HCT116 (cell line): ENCODE results near the gene UPK3A. TPM values are rescaled to one million over a fixed set of nuclear protein-coding genes. Genes with fewer than 3 reads are reported as not detected.

Experiments
- total RNA-seq: library from RNA; stranded (reverse); gene quantifications from one replicate; pipeline ENCODE4 v1.2.1, GENCODE V29; 2021; ENCODE audit not compliant: unreplicated experiment

The UPK3A gene
- total RNA-seq, 1 experiment from 2014 or later = not detected

Other genes starting within 250 kb of the UPK3A start
- gene NUP50, start 121.0 kb upstream of the UPK3A start, total RNA-seq = 102 TPM
- 60.9 TPM for gene KIAA0930, start 44.1 kb upstream of the UPK3A start, total RNA-seq
- 43.2 TPM for gene FAM118A, start 25.0 kb downstream of the UPK3A start, total RNA-seq
- gene SMC1B, start 128.7 kb downstream of the UPK3A start, total RNA-seq = not detected
- gene RIBC2, start 128.7 kb downstream of the UPK3A start, total RNA-seq = 8.3 TPM
- 23.4 TPM for gene FBLN1, start 217.9 kb downstream of the UPK3A start, total RNA-seq